ENCODE measurements around the gene SENP5. TPM values are rescaled to one million over a fixed set of nuclear protein-coding genes. Genes with fewer than 3 reads are reported as not detected.

SENP5 gene
- total and polyA plus RNA-seq, 2 experiments from 2014 or later = 16.8 to 37.9 TPM

- Histone ChIP-seq H3K79me2 (no peaks in the 10 kb centered on the region), H3K4me3 (no peak overlapping the region), H3K36me3 (replicated peaks; ENCODE audit: insufficient read depth, low read depth) (no peaks in the 10 kb centered on the region), H2AFZ (no peak overlapping the region), H3K27me3 (no peaks in the 10 kb centered on the region), H3K27ac (no peak overlapping the region), H3K4me1 (ENCODE audit: insufficient read depth) (no peaks in the 10 kb centered on the region), H3K9me3 (ENCODE audit: low read depth) (no peaks in the 10 kb centered on the region), H3K9me2 (replicated peaks; ENCODE audit: insufficient read depth) (no peaks in the 10 kb centered on the region), H3K4me2 (no peak overlapping the region), H4K20me1 (ENCODE audit: insufficient read depth, poor library complexity, severe bottlenecking) (no peaks in the 10 kb centered on the region)
- TF ChIP-seq EZH2phosphoT487 (IDR thresholded peaks at IDR 0.05; ENCODE audit: low read depth, severe bottlenecking, unreplicated experiment) (no peak), EZH2 (IDR thresholded peaks at IDR 0.05; ENCODE audit: borderline replicate concordance) (no peak), CTCF (IDR thresholded peaks at IDR 0.05; ENCODE audit: poor library complexity) (no peak)
- WGBS (ENCODE audit: low lambda C conversion rate, missing lambda C conversion rate) = 81% methylated on average over 6 of the region's 6 CpGs
- no peak for DNase-seq (ENCODE audit: low spot score)
These were observed 81.5 kb downstream of the SENP5 start for GRCh38 chr3:196949285-196949619.

GRCh38 chr3:196949750-196950149 is 82.0 kb downstream of the SENP5 start:
- 80% methylated on average over 6 of the region's 6 CpGs for WGBS (ENCODE audit: low lambda C conversion rate, missing lambda C conversion rate)
- no peaks in the 10 kb centered on the region for H3K36me3 ChIP-seq (replicated peaks; ENCODE audit: insufficient read depth, low read depth)
- TF ChIP-seq EZH2phosphoT487 (IDR thresholded peaks at IDR 0.05; ENCODE audit: low read depth, severe bottlenecking, unreplicated experiment) = no peak
- no peak for TF ChIP-seq EZH2 (IDR thresholded peaks at IDR 0.05; ENCODE audit: borderline replicate concordance)
- TF ChIP-seq CTCF (IDR thresholded peaks at IDR 0.05; ENCODE audit: poor library complexity) = no peak

GRCh38 chr3:196951371-196951770 is 83.7 kb downstream of the SENP5 start:
- no peaks in the 10 kb centered on the region for H3K9me2 ChIP-seq (replicated peaks; ENCODE audit: insufficient read depth)
- H3K27me3 ChIP-seq = no peaks in the 10 kb centered on the region
- no peak for DNase-seq (ENCODE audit: low spot score)
- no peaks in the 10 kb centered on the region for H3K79me2 ChIP-seq
- no peaks in the 10 kb centered on the region for H3K9me3 ChIP-seq (ENCODE audit: low read depth)
- no peak overlapping the region for H3K4me2 ChIP-seq
- H3K36me3 ChIP-seq (replicated peaks; ENCODE audit: insufficient read depth, low read depth) = no peaks in the 10 kb centered on the region
- no peaks in the 10 kb centered on the region for H3K4me1 ChIP-seq (ENCODE audit: insufficient read depth)
- no peak overlapping the region for H3K27ac ChIP-seq
- H2AFZ ChIP-seq = no peak overlapping the region
- WGBS (ENCODE audit: low lambda C conversion rate, missing lambda C conversion rate) = 88% methylated on average over 3 of the region's 3 CpGs
- no peaks in the 10 kb centered on the region for H4K20me1 ChIP-seq (ENCODE audit: insufficient read depth, poor library complexity, severe bottlenecking)
- no peak overlapping the region for H3K4me3 ChIP-seq
- TF ChIP-seq EZH2 (IDR thresholded peaks at IDR 0.05; ENCODE audit: borderline replicate concordance) = no peak
- no peak for TF ChIP-seq EZH2phosphoT487 (IDR thresholded peaks at IDR 0.05; ENCODE audit: low read depth, severe bottlenecking, unreplicated experiment)
- no peak for TF ChIP-seq CTCF (IDR thresholded peaks at IDR 0.05; ENCODE audit: poor library complexity)

More at GRCh38 chr3:196949750-196950149, 82.0 kb downstream of the SENP5 start:
- H2AFZ ChIP-seq = no peak overlapping the region
- H4K20me1 ChIP-seq (ENCODE audit: insufficient read depth, poor library complexity, severe bottlenecking) = no peaks in the 10 kb centered on the region
- H3K4me2 ChIP-seq = no peak overlapping the region
- H3K79me2 ChIP-seq = no peaks in the 10 kb centered on the region
- no peak overlapping the region for H3K4me3 ChIP-seq
- H3K27ac ChIP-seq = no peak overlapping the region
- no peaks in the 10 kb centered on the region for H3K9me3 ChIP-seq (ENCODE audit: low read depth)
- DNase-seq (ENCODE audit: low spot score) = no peak
- no peaks in the 10 kb centered on the region for H3K9me2 ChIP-seq (replicated peaks; ENCODE audit: insufficient read depth)
- no peaks in the 10 kb centered on the region for H3K4me1 ChIP-seq (ENCODE audit: insufficient read depth)
- no peaks in the 10 kb centered on the region for H3K27me3 ChIP-seq

- no peak overlapping the region for H3K4me2 ChIP-seq
- no peaks in the 10 kb centered on the region for H3K79me2 ChIP-seq
- TF ChIP-seq CTCF (IDR thresholded peaks at IDR 0.05; ENCODE audit: poor library complexity) (no peak), EZH2 (IDR thresholded peaks at IDR 0.05; ENCODE audit: borderline replicate concordance) (no peak), EZH2phosphoT487 (IDR thresholded peaks at IDR 0.05; ENCODE audit: low read depth, severe bottlenecking, unreplicated experiment) (no peak)
- no peak overlapping the region for H3K4me3 ChIP-seq
- no peak for DNase-seq (ENCODE audit: low spot score)
- H2AFZ ChIP-seq = no peak overlapping the region
- no peaks in the 10 kb centered on the region for H3K27me3 ChIP-seq
- H3K36me3 ChIP-seq (replicated peaks; ENCODE audit: insufficient read depth, low read depth) = no peaks in the 10 kb centered on the region
- no peaks in the 10 kb centered on the region for H3K9me3 ChIP-seq (ENCODE audit: low read depth)
- no peaks in the 10 kb centered on the region for H3K9me2 ChIP-seq (replicated peaks; ENCODE audit: insufficient read depth)
- no peaks in the 10 kb centered on the region for H4K20me1 ChIP-seq (ENCODE audit: insufficient read depth, poor library complexity, severe bottlenecking)
- no peak overlapping the region for H3K27ac ChIP-seq
- WGBS (ENCODE audit: low lambda C conversion rate, missing lambda C conversion rate) = 86% methylated on average over 7 of the region's 7 CpGs
- no peaks in the 10 kb centered on the region for H3K4me1 ChIP-seq (ENCODE audit: insufficient read depth)
These were observed 87.1 kb downstream of the SENP5 start for GRCh38 chr3:196954832-196955231.
